Neuronal stem cell (in vitro differentiated cells): ENCODE measurements around the gene ARMC3.

Experiments
- DNase-seq: peaks from one replicate; pipeline ENCODE4 v3.0.0-alpha.2; 2013; ENCODE audit warnings: low spot score
- H2AFZ ChIP-seq: one replicate; pipeline ENCODE4 v1.6.1; 2013; ENCODE audit warnings: mild to moderate bottlenecking, low read length, inconsistent platforms
- H2AK5ac ChIP-seq: 2 replicates; pipeline ENCODE4 v1.6.1; 2013; ENCODE audit warnings: low read depth, mild to moderate bottlenecking, inconsistent platforms, low read length, moderate library complexity, mixed read lengths
- H2BK120ac ChIP-seq: 2 replicates; pipeline ENCODE4 v1.6.1; 2013; ENCODE audit warnings: low read depth, mild to moderate bottlenecking, inconsistent platforms, low read length, moderate library complexity, mixed read lengths
- H2BK12ac ChIP-seq: one replicate; pipeline ENCODE4 v1.6.1; 2013; ENCODE audit warnings: low read length, inconsistent platforms
- H2BK15ac ChIP-seq: 2 replicates; pipeline ENCODE4 v1.6.1; 2013; ENCODE audit warnings: mild to moderate bottlenecking, low read length, inconsistent platforms, mixed read lengths
- H2BK5ac ChIP-seq: one replicate; pipeline ENCODE4 v1.6.1; 2013; ENCODE audit warnings: inconsistent platforms, mild to moderate bottlenecking, low read length, moderate library complexity
- H3K14ac ChIP-seq: one replicate; pipeline ENCODE4 v1.6.1; 2013; ENCODE audit warnings: low read length, inconsistent platforms
- H3K18ac ChIP-seq: 2 replicates; pipeline ENCODE4 v1.6.1; 2013; ENCODE audit warnings: low read length, inconsistent platforms
- H3K23ac ChIP-seq: 2 replicates; pipeline ENCODE4 v1.6.1; 2013; ENCODE audit warnings: low read depth, mild to moderate bottlenecking, mixed read lengths, low read length, inconsistent platforms; ENCODE audit not compliant: poor library complexity
- H3K27ac ChIP-seq: replicated peaks from 3 replicates; pipeline ENCODE4 v1.5.1; 2013; ENCODE audit warnings: low read length, inconsistent platforms
- H3K27me3 ChIP-seq, 3 experiments: 2 replicates each; pipeline ENCODE4 v1.6.1; 2013; ENCODE audit warnings: low read length in 3 of 3, mild to moderate bottlenecking in 2 of 3, inconsistent platforms in 1 of 3, low read depth in 1 of 3, mixed read lengths in 1 of 3, moderate library complexity in 1 of 3; ENCODE audit not compliant: control insufficient read depth in 3 of 3, insufficient read depth in 3 of 3
- H3K36me3 ChIP-seq, 2 donors: replicated peaks in 1 of 2; 2 replicates each; pipeline ENCODE4 v1.6.1; 2013; ENCODE audit warnings: low read length in 2 of 2; ENCODE audit not compliant: control insufficient read depth in 2 of 2, insufficient read depth in 2 of 2
- H3K4ac ChIP-seq: 2 replicates; pipeline ENCODE4 v1.6.1; 2013; ENCODE audit warnings: inconsistent platforms, mild to moderate bottlenecking, low read length, moderate library complexity
- H3K4me1 ChIP-seq, 2 donors: 1 replicate in 1 of 2; 2 replicates in 1 of 2; pipeline ENCODE4 v1.6.1; 2013; ENCODE audit warnings: low read length in 2 of 2, low read depth in 1 of 2; ENCODE audit not compliant: control insufficient read depth in 2 of 2, insufficient read depth in 1 of 2
- H3K4me2 ChIP-seq: one replicate; pipeline ENCODE4 v1.6.1; 2013; ENCODE audit warnings: mild to moderate bottlenecking, low read length, inconsistent platforms; ENCODE audit not compliant: insufficient read depth, poor library complexity, severe bottlenecking
- H3K4me3 ChIP-seq, 2 donors: 2 replicates each; pipeline ENCODE4 v1.5.1; 2013; ENCODE audit warnings: low read length in 2 of 2, mild to moderate bottlenecking in 2 of 2, inconsistent platforms in 1 of 2, moderate library complexity in 1 of 2
- H3K79me1 ChIP-seq: one replicate; pipeline ENCODE4 v1.6.1; 2013; ENCODE audit warnings: low read depth, mild to moderate bottlenecking, inconsistent platforms, low read length, moderate library complexity
- H3K9ac ChIP-seq: one replicate; pipeline ENCODE4 v1.6.1; 2013; ENCODE audit warnings: mild to moderate bottlenecking, low read depth, low read length, inconsistent platforms; ENCODE audit not compliant: poor library complexity
- H3K9me3 ChIP-seq, 2 donors: replicated peaks in 1 of 2; 2 replicates each; pipeline versions ENCODE3 to v1.6.1; 2013; ENCODE audit warnings: low read length in 2 of 2, mild to moderate bottlenecking in 2 of 2, inconsistent platforms in 1 of 2, low read depth in 1 of 2, mixed read lengths in 1 of 2, moderate library complexity in 1 of 2; ENCODE audit not compliant: control insufficient read depth in 2 of 2, insufficient read depth in 1 of 2
- H4K8ac ChIP-seq: one replicate; pipeline ENCODE4 v1.6.1; 2013; ENCODE audit warnings: low read depth, mild to moderate bottlenecking, inconsistent platforms, low read length, moderate library complexity
- H4K91ac ChIP-seq: one replicate; pipeline ENCODE4 v1.6.1; 2013; ENCODE audit warnings: low read length, low read depth, mild to moderate bottlenecking, inconsistent platforms; ENCODE audit not compliant: poor library complexity
- WGBS, 2 donors: extraction: QIAGEN DNeasy Blood & Tissue Kit; methylation state at CpG; one replicate each; pipeline ENCODE4 v1.1.7; 2013; ENCODE audit warnings: missing lambda C conversion rate in 2 of 2, mixed read lengths in 1 of 2; ENCODE audit not compliant: insufficient read length in 2 of 2, insufficient replicate concordance in 1 of 2; ENCODE audit errors: extremely low coverage in 2 of 2; 5-methylcytosine and 5-hydroxymethylcytosine counted together

The ARMC3 gene

DNA sequence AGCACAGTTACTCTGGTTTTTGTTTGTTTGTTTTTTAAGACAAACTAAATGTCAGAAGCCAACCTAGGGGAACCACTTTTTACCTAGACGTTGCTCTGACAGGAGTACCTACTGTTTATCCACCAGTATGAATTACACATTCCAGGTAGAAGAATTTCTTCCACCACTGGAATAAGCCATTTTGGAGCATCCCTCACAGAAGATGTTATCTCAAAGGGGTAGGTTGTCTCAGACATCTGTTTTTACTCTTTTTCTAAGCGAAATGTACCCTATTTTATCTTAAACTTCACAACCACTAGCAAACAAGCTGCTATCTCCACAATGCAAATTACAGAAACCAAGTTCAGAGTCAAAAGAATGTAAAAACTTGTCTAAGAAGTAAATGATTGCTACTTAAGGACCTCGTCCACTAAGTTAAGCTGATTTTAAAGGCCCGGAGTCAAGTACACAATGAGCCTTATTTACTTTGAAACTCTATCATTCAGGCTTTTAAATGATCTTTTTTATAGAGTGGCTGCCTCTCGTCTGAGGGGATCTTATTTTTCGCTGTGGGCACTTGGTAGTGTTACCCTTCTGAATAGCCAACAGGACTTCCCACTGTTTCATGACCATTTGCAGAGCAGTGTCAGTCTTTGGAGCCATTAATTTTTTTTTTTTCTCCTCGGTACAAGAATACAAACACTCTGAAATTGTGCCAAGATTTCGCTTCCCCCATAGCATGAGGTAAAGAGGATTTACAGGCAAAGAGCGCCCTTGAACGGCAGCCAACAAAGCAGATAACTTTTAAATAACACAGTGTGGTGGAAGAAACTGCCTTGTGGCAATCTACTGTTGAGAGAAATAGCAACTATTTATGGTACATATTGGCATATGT, 15.7 kb upstream of the ARMC3 start:
- whole genome bisulfite sequencing, 2 donors = no CpG with 5 or more reads among the region's 10 CpGs
- no peak for DNase-seq

DNA sequence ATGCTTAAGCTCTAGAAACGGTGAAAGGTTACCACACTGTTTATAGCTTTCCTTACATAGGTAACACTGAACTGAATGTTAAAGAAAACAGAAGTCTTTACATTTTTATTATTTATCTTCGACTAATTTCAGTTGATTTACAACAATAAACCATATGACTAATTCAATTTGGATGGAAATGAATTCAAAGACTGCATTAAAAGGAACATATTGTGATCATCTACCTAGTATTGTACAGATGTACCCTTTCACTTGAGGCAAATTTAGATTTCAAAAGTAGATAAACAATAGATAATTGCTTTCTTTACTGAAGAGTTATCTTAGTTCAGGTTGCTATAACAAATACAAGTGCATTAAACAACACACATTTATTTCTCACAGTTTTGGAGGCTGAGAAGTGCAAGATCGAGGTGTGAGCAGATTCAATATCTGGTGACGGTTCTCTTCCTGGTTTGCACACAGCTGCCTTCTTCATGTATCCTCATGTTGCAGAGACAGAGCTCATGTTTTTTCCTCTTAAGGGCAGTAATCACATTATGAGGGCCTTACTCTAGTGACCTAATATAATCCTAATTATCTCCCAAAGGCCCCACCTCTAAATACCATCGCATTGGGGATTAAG, 15.0 kb upstream of the ARMC3 start:
- no peak overlapping the region for H2BK15ac ChIP-seq
- WGBS, 2 donors = no CpG with 5 or more reads among the region's 5 CpGs
- DNase-seq = no peak

More for the DNA sequence above, 15.7 kb upstream of the ARMC3 start:
- no peaks in the 10 kb centered on the region for H3K27me3 ChIP-seq
- no peak overlapping the region for H2BK120ac ChIP-seq
- H3K4me2 ChIP-seq = no peak overlapping the region
- H4K91ac ChIP-seq = no peak overlapping the region
- no peak overlapping the region for H3K23ac ChIP-seq
- H4K8ac ChIP-seq = no peak overlapping the region
- no peak overlapping the region for H2BK15ac ChIP-seq
- no peak overlapping the region for H3K27ac ChIP-seq
- H3K9me3 ChIP-seq = peaks cover 0 to 5% of the 10 kb centered on the region in 2 donors
- H2AFZ ChIP-seq = no peak overlapping the region
- no peak overlapping the region for H3K14ac ChIP-seq
- no peaks in the 10 kb centered on the region for H3K79me1 ChIP-seq
- H2BK12ac ChIP-seq = no peak overlapping the region
- no peak overlapping the region for H2BK5ac ChIP-seq
- H3K36me3 ChIP-seq = no peaks in the 10 kb centered on the region
- no peaks in the 10 kb centered on the region for H3K4me1 ChIP-seq
- no peak overlapping the region for H3K18ac ChIP-seq
- no peak overlapping the region for H2AK5ac ChIP-seq
- no peak overlapping the region for H3K9ac ChIP-seq
- H3K4ac ChIP-seq = no peak overlapping the region
- no peak overlapping the region for H3K4me3 ChIP-seq

GRCh38 chr10:22913474-22914092, 14.3 kb upstream of the ARMC3 start:
- Histone ChIP-seq H2AK5ac (no peak overlapping the region), H3K23ac (no peak overlapping the region), H4K91ac (no peak overlapping the region), H4K8ac (no peak overlapping the region), H3K4me3 (no peak overlapping the region), H2BK120ac (no peak overlapping the region), H3K4ac (no peak overlapping the region), H3K4me1 (no peaks in the 10 kb centered on the region), H3K27ac (no peak overlapping the region), H3K9ac (no peak overlapping the region), H3K36me3 (no peaks in the 10 kb centered on the region), H3K4me2 (no peak overlapping the region), H3K27me3 (no peaks in the 10 kb centered on the region), H2BK5ac (no peak overlapping the region), H2BK15ac (no peak overlapping the region), H2BK12ac (no peak overlapping the region), H3K79me1 (no peaks in the 10 kb centered on the region), H3K14ac (no peak overlapping the region), H2AFZ (no peak overlapping the region), H3K9me3 (peaks cover 0 to 4% of the 10 kb centered on the region in 2 donors), H3K18ac (no peak overlapping the region)
- DNase-seq = no peak
- no CpG with 5 or more reads among the region's 6 CpGs for WGBS, 2 donors

More for the DNA sequence above, 15.0 kb upstream of the ARMC3 start:
- Histone ChIP-seq H3K4me2 (no peak overlapping the region), H3K4ac (no peak overlapping the region), H3K27ac (no peak overlapping the region), H3K9me3 (peaks cover 0 to 6% of the 10 kb centered on the region in 2 donors), H2BK120ac (no peak overlapping the region), H3K36me3 (no peaks in the 10 kb centered on the region), H4K91ac (no peak overlapping the region), H2AFZ (no peak overlapping the region), H3K14ac (no peak overlapping the region), H2BK12ac (no peak overlapping the region), H3K23ac (no peak overlapping the region), H2AK5ac (no peak overlapping the region), H3K9ac (no peak overlapping the region), H3K79me1 (no peaks in the 10 kb centered on the region), H3K18ac (no peak overlapping the region), H3K4me3 (no peak overlapping the region), H4K8ac (no peak overlapping the region), H3K27me3 (no peaks in the 10 kb centered on the region), H2BK5ac (no peak overlapping the region), H3K4me1 (no peaks in the 10 kb centered on the region)

GRCh38 chr10:22915314-22915713, 12.5 kb upstream of the ARMC3 start:
- H2BK15ac ChIP-seq = no peak overlapping the region
- no peak overlapping the region for H3K23ac ChIP-seq
- no peak overlapping the region for H2AFZ ChIP-seq
- no peak overlapping the region for H2AK5ac ChIP-seq
- H2BK12ac ChIP-seq = no peak overlapping the region
- no peak overlapping the region for H3K9ac ChIP-seq
- H3K79me1 ChIP-seq = no peaks in the 10 kb centered on the region
- no peak overlapping the region for H3K4me3 ChIP-seq
- no peak overlapping the region for H3K4me2 ChIP-seq
- no peak overlapping the region for H4K91ac ChIP-seq
- H2BK5ac ChIP-seq = no peak overlapping the region
- H3K9me3 ChIP-seq = peaks cover 0 to 2% of the 10 kb centered on the region in 2 donors
- no peak overlapping the region for H2BK120ac ChIP-seq
- no peak overlapping the region for H3K18ac ChIP-seq
- no peaks in the 10 kb centered on the region for H3K4me1 ChIP-seq
- H3K14ac ChIP-seq = no peak overlapping the region
- no peaks in the 10 kb centered on the region for H3K27me3 ChIP-seq
- DNase-seq = no peak
- H3K36me3 ChIP-seq = no peaks in the 10 kb centered on the region
- no peak overlapping the region for H3K27ac ChIP-seq
- no peak overlapping the region for H4K8ac ChIP-seq
- H3K4ac ChIP-seq = no peak overlapping the region
- WGBS, 2 donors = no CpG with 5 or more reads among the region's 3 CpGs
